GM21723 (cell line): ENCODE measurements around the gene KRT71.
"Not testable (repeated sequence)": the region's sequence is repeated elsewhere in the genome, so short reads cannot be mapped to it uniquely, and the experiment has no call there.

Experiments used
- ATAC-seq: cut with Tn5 transposase; IDR thresholded peaks from one replicate; pipeline ENCODE4 v1.9.1; 2021; ENCODE audit warnings: mild to moderate bottlenecking, moderate library complexity; ENCODE audit not compliant: unreplicated experiment

KRT71 gene

DNA sequence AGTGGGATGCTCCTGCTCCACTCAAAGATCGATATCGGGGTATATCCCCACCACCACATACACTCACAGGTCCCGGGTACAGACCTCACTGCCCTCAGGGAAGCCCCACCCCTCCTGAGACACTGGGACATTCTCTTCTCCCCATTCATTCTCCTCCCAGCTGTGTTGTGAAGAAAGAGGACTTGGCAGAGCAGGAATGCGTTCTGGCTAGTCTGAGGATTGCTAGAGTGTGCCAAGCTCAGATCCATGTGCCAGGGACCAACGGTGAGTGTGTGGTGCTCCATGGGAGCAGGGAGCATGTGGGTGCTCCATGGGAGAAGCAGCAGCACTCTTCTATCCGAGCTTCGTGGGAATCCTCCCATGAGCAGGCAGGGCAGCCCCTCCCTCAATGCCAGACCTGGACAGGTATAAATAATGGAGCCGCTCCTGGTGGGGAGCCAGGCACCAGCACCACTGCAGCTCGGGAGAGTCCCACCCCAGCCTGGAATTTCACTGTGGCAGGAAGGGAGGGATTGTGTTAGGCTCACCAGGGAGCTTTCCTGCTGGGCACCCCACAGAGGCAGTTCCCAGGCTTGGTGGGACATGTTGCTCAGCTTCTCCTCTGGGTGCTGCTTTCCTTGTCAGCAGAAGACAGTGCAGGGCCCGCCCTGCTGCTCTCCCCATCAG, 30.5 kb downstream of the KRT71 start:
- no peak for ATAC-seq

DNA sequence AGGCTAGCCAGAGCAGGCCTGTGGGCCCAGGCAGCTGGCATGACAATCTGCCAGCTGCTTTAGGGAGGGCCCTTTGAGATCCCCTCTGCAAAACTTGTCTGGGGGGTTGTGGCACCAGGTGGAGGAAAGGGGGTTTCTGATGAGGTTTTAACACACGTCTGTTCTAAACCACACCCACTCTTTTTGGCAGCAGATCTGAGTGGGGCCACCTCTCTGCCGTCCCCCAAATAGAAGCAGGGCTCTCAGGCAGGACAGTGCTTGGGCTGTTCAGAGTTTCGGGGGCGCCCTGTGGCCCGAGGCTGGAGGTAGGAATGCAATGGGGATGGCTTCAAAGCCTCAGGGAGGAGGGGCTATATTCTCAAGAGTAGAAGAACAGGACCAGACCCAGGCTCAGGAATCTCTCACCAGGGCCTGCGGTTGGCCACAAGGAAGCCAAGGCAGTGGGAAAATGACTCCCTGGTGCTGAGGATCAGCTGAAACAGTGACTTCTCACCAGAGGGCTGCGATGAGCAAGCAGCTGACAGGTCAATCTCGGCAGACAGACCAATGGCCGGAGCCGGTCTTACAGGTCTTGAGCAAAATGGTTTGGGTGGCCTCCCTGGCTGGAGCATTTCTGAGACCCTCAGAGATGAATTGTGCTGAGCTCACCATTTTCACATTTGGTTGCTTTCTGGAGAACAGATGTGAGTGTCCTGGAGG, 31.2 kb downstream of the KRT71 start:
- no peak for ATAC-seq

DNA sequence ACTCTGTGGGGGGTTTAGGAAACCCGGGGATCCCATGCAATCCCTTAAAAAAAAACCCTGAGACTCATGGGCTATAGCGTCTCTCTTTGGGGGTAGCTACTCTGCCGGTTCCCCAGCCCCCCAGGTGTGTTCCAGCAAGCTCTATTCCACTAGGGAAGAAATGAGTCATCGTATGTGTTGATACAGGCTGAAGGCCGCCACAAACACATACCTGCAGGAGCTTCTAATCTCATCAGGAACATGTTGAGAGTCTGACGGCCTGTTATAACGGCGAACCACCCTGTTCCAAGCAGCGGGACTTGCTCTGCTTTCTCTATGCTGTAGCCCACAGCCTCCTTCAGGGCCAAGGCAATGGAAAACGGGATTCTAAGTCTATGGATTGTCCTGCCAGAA, 31.8 kb downstream of the KRT71 start:
- ATAC-seq: no peak

DNA sequence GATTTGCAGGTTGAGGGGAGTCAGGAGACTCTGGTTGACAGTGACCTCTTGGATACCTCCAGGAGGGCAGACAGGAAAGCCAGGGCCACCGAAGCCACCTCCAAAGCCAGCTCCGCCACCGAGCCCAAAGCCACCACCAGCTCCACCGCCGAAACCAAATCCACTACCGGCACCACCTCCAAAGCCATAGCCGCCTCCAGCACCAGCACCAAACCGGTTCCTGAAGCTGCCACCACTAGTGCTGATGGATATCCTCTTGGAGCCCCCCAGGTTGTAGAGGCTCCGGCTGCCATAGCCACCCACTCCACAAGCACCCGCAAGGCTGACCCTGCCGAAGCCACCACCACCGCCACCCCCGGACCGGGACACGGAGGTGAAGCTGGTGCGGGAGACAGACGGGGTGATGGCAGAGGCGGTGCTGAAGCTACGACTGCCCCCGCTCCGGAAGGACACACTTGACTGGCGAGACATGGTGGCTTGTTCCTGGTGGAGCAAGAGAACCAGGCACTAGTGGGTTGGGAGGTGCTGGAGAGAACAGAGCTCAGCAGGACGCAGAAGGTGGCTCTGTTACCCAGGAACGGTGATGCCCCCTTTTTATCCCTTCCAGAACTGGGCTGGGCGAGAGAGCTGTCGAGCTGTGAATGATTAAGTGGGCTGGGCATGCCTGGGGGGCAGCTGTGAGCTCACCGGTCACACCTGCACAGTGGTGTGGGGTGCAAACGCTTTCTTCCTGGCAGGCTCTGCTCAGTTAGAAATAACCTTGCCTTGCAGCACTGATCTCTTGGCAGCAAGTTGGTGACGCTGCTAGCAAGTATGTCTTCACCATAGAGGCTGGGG, 32.9 kb downstream of the KRT71 start, which contains the start of gene KRT5:
TSS of gene KRT5 (minus strand) at position 569 of the 837 bp plus-strand sequence. CDS start at position 471, 98 bp downstream.
- no peak for ATAC-seq

DNA sequence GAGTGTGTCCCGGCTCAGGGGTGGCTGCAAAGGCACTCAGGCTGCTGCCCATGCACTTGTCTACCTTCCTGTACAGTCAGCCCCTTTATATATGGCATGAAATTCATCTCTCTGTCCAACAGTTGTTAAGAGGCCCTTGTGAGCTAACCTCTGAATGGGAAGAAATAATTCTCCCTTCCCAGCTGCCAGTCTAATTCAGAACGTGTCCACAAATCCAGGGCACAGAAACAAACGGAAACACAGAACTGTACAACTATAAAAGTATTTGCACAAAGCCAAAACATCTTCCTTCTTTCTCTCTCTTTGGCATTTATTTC, 33.6 kb downstream of the KRT71 start:
- no peak for ATAC-seq

DNA sequence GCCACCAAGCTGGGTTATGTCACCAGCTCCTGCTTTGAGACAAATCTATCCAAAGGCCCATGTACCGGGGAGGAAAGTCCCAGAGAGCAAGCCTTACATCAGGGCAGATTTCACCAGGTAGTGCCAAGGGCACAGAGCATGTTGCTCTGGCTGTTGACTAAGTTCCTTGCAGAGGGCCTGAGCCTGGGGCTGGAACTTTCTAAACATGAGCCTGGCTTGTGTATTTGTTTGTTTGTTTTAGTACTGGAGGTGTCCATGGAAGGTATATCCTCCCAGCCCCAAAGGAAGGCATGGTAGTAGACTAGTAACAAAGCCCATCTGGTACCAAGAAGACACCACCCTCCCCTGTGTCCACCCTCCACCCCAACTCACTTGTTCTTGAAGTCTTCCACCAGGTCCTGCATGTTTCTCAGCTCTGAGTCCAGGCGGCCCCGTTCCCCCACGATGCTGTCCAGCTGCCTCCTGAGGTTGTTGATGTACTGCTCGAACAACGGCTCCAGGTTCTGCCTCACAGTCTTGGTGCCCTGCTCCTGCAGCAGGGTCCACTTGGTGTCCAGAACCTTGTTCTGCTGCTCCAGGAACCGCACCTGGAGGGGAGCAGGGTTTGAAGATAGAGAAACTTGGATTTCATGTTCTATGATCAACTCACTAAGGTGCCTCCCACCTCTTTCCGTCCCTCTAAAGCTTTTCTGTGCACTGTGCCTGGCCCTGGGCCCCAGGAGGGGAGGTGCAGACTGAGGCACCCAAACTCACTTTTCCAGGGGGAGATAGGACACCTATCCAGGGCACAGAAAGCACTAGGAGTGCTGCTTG, 34.2 kb downstream of the KRT71 start:
- ATAC-seq: no peak

DNA sequence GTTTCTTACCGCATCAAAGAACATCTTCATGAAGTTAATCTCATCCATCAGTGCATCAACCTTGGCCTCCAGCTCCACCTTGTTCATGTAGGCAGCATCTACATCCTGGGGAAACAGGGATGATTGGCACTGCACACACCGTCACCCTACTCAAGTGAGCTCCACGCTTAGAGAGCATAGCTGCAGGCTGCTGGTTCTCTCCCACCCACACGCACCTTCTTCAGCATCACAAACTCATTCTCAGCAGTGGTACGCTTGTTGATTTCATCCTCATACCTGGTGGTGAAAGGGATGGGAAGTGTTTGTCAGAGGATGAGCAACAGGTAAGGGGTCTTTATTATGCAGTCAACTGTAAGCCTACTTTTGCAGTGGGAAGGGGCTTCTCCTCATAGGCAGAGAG, 35.1 kb downstream of the KRT71 start:
- no peak for ATAC-seq

DNA sequence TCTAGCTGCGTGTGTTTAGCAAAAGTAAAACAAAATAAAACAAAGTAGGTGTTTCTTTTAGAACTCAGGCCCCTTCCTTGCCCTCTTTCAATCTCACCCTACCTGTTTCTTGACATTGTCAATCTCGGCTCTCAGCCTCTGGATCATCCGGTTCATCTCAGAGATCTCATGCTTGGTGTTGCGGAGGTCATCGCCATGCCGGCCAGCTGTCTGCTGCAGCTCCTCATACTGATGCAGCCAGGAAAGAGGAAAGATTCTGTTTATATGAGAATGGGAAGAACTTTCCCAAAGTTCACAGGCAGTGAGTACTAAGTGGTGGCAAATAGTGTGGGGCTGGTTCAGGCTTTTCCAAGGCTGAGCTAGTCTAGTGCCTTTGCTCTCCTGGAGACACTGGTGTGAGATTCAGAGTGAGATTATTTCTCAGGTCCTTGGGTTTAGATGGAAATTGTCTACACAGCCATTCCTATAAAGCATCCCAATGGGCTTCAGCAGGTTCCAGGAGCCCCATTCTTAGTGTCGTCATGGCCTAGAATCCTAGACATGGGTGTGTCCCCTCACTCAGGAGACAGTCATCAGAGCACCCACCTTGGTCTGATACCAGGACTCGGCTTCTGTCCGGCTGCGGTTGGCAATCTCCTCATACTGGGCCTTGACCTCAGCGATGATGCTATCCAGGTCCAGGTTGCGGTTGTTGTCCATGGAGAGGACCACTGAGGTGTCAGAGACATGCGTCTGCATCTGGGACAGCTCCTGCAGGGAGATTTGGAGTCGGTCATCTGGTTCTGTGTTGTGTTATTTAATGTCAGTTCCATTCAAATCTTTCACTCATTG, 35.7 kb downstream of the KRT71 start:
- ATAC-seq: no peak

DNA sequence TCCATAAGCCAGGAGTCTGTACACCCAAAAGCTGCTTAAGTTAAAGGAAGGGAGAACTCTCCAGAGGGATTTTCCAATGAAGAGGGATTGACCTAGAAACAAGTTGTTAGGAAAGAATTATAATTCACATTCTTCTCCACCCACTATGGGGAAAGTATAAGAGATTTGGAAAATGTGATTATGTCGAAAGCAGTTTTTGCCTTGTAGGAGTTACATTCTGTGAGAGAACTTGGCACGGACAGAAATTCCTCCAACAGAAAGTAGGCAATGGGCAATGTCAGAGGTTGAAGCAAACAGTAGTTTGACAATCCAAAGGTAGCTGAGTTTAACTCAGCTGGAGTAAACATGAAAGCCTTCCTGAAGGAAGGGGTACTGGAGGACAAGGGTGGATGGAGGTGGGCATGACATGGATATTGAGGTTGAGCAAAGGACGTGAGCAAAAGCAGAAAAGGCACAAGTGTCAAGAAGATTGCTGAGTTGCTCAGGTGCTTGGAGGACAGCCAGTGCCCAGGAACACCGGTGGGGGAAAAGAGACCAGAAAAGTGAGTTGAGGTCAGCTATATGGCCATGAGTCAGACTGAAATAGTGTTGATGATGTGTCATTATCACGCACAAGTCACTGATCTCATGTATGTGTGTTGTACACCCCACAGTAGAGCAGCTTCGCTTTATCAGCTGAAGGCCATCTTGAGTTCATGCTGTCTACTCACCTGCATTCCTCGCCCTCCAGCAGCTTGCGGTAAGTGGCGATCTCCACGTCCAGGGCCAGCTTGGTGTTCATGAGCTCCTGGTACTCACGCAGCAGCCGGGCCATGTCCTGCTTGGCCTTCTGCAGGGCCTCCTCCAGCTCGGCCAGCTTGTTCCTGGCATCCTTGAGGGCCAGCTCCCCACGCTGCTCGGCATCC, 36.8 kb downstream of the KRT71 start:
- no peak for ATAC-seq

DNA sequence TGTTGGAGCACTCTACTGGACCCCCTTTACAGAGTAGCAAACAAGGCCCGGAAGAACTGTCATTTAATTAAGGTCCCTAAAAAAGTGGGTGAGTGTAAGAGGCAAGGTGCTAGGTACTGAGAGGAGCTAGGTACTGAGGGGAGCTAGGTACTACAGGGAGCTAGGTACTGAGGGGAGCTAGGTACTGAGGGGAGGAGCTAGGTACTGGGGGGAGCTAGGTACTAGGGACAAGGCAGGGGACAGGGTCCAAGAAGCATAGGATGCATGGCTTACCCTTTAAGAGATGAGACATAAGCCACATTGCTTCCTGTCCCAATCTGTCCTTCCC, 37.7 kb downstream of the KRT71 start:
- ATAC-seq: no peak

DNA sequence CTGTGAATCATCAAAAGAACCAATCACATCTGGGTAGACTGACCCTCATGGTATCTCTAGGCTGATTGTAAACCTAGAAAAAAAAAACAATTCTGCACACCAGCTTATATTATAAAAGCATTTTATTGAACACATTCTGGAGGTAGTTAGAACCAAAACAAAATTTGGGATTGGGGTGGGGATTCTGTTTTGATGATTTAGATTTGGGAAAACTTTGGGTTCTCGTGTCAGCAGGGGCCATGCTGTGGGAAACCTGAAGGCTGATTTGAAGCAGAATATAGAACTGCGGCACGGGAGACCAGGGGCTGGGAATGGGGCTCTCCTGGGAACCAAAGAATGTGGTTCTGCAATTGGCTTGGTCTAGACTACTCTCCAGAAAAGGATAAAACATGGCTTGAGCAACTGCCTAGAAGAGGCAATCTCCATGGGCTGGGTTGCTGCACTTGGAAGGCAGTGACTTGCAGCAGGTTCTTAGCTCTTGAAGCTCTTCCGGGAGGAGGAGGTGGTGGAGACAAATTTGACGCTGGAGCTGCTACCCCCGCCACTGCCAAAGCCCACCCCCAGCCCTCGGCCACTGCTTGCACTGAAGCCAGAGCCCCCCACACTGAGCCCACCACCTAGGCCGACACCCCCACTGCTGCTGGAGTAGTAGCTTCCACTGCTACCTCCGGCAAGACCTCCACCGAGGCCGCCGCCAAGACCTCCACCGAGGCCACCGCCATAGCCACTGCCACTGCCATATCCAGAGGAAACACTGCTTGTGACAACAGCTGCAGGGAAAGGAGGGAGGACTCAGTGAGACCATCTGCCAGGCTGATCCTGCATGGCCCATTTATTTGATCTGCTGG, 38.2 kb downstream of the KRT71 start:
- no peak for ATAC-seq

DNA sequence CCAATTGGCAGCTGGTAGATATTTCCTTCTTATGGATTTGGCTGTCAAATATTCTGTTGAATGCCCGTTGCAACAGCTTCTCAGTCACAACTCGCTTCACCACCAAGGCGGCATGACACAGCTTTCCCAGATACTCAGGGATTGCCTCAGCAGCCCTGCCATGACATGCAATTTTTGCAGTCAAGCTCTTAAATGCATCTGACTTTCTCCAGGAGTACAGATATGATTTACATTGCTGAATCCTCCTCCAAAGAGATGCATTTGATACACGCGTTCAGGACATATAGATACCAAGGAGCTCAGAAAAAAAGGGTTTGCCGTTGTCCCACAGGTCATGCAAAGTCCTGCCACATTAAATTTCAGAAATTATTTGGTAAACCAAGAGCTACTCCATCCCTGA, 39.2 kb downstream of the KRT71 start:
- no peak for ATAC-seq

DNA sequence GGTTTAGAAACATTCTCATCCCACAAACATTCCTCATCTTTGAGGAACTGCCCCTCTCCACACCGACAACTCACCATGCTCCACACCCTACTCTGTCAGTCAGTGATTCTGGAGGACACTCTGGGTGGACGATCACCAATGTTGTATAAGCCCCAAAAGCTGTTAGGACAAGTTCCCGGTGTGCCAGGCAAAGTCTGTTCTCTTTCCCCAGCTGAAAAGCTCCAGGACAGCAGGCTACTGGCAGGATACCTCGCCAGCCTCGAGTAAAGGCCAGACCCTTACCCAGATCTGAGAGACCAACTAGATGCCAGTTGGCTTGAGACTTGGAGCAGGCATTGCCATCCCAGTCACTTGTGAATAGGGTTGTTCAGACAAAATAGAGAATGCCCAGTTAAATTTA, 44.7 kb downstream of the KRT71 start:
- no peak for ATAC-seq

DNA sequence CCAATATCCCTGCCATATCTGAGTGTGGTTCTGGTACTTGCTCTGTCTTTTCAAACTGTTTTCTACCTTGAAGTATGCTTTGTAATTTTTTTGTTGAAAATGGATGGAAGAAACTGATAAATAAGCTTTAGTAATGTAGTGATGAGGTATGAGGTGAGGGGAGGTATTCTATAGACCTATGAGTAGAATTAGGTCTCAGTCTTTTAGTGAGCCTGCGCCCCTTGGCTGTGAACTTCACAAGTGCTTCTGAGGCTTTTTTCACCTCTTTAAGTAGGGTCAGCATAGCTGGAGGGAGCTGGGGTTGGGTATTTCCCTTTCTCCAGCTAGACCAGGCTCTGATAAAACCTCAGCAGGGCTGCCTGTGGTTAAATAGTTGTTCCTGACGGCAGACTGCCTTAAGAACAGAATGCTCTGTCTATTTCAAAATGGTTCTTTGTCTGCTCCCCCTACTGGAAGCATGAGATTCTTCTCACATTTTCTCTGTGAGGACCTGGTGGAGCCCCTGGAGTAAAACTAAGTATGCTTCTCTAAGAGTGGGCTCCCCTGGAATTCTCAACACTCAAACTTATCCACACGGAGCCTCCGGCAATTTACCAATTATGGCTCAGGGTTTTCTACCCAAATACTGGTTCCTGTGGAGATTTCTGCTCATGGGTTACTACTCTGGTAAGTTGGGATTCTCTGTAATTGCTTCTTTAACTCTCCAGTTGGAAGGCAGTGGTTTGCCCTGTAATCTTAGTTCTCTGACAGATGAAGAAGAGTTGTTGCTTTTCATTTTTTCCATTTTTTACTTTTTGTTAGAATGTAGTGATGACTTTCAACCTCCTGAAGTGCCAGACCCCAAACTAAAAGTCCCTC, 45.9 kb downstream of the KRT71 start:
- ATAC-seq: no peak

DNA sequence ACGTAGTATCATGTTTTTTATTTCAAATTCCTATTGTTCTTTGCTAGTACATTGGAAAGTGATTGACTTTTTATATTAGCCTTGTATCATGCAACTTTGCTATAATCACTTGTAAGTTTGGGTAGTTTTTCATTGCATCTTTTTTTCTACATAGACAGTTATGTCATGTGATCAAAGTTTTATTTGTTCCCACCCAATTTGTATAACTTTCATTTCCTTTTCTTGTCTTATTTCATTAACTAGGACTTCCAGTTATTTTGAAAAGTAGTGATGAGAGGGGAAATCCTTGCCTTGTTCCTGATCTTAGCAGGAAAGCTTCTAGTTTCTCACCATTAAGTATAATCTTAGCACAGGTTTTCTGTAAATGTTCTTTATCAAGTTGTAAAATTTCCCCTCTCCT, 50.1 kb downstream of the KRT71 start:
- no peak for ATAC-seq

DNA sequence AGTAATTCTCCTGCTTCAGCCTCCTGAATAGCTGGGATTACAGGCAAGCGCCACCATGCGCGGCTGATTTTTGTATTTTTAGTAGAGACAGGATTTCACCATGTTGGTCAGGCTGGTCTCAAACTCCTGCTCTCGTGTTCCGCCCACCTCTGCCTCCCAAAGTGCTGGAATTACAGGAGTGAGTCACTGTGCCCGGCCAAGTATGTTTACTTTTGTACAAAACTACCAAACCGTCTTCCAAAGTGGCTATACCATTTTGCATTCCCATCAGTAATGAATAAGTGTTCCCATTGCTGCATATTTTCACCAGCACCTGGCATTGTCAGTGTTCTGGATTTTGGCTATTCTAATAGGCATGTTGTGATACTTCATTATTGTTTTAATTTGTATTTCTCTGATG, 51.5 kb downstream of the KRT71 start:
- ATAC-seq: no peak

DNA sequence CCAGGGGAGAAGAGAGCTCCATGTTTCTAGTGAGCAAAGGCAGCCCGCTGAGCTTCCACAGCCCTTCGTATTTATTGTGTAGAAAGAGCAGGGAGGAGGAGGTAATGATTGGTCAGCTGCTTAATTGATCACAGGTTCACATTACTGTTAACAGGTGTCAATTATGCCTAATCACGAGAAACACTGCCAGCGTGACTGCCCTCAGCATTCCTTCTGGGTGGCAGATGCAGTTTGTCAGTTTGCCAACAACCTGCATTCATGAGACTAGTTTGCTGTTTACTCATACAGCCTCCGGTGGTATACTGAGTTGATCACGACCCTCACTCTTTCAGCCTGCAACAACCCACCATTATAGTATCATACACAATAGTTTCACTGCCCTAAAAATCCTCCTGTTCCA, 52.4 kb downstream of the KRT71 start:
- ATAC-seq: not testable (repeated sequence)
